Erythroblast (primary cell): Measurements from ENCODE around the gene ACVR2B.

Experiments
- GATA1 ChIP-seq: IDR thresholded peaks from 2 replicates; pipeline ENCODE4 v1.6.1; 2011; ENCODE audit warnings: low read depth, mild to moderate bottlenecking, control low read depth, low read length, moderate library complexity
- POLR2A ChIP-seq: IDR thresholded peaks from 2 replicates; pipeline ENCODE4 v1.6.1; 2011; ENCODE audit warnings: mild to moderate bottlenecking, low read length

DNA sequence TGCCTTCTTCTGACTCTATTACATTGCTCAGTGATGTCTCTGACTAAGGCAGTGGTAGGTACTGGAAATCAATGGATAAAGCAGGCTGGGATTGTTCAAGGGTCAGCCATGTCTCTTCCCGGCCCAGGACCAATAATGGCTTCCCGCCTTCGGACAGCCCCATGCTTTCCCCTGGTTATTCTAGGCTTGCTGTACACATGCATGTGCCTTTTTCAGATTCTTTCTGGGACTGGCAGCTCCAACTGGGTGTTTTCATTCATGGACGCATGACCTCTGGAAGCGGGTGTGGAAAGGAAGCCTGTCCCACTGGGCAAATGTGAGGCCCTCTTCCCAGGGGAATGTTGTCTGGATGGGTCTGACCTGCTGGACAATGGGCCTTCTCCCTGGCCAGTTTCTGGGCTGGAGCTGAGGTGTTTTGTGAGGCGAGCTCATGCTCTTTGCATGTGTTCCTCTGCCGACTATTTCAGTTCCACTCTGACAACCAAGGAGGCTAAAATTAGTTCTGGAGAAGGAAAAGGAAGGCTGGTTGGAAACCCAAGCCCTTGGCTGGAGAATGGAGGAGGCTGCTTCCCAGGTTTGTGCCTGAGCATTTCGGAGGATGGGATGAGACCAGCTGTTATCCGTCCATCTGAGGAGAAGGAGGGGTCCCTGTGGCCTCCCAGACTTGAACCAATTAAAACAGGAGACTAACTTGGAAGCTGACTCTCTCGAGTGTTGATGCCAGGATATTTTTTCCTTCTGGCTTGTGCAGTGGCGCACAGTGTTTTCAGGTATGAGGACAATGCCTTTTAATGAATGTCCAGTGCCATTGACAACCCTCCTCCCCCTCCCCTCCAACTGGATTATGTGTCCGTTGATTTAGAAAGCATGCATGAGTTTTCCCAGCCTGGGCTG lies 6.9 kb downstream of the ACVR2B start:
- no peak for TF ChIP-seq POLR2A
- TF ChIP-seq GATA1, result no peak
